Suprapubic skin (tissue), 4 donors: ENCODE data around the gene SLC5A9.

ENCODE experiments used
- POLR2A ChIP-seq, 2 donors: fragments of 450-650 bp; IDR thresholded peaks; one replicate each; pipeline ENCODE4 v1.6.1; 2017; ENCODE audit warnings: antibody characterized with exemption in 2 of 2, mild to moderate bottlenecking in 2 of 2, moderate library complexity in 2 of 2
- POLR2AphosphoS5 ChIP-seq, 3 donors: sonication (generic); formaldehyde crosslinking; IDR thresholded peaks; one replicate each; pipeline ENCODE4 v1.6.1; 2017; ENCODE audit warnings: antibody characterized with exemption in 3 of 3

DNA sequence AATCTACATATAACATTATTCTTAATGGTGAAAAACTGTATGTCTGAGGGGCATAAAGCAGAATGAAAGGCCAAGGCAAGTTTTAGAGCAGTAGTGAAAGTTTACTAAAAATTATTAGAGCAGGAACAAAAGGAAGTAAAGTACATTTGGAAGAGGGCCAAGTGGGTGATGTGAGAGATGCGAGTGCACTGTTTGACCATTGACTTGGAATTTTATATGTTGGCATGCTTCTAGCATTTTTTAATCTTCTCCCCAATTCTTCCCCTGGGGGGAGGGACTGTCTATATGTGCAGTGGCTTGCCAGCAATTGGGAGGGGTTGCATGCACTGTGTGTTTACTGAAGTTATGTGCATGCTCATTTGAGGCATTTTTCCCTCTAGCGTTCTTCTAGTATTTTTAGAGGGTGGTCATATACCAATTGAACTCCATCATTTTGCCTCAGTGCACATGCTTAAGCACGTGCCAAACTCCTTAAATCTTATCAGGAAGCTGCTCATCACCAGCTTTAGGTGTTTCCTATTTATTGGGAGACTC is 36.1 kb upstream of the SLC5A9 start:
- TF ChIP-seq POLR2A (IDR thresholded peaks at IDR 0.05) (no peak), POLR2AphosphoS5 (IDR thresholded peaks at IDR 0.05) (no peak)
